Inflammatory macrophage treated with lipopolysaccharide for 1 hour (primary cell): ENCODE results near the gene ASPG.

Experiments
- DNase-seq, 2 donors: peaks; one replicate each; pipeline ENCODE4 v3.0.0-alpha.2; 2020 to 2022

ASPG gene

DNA sequence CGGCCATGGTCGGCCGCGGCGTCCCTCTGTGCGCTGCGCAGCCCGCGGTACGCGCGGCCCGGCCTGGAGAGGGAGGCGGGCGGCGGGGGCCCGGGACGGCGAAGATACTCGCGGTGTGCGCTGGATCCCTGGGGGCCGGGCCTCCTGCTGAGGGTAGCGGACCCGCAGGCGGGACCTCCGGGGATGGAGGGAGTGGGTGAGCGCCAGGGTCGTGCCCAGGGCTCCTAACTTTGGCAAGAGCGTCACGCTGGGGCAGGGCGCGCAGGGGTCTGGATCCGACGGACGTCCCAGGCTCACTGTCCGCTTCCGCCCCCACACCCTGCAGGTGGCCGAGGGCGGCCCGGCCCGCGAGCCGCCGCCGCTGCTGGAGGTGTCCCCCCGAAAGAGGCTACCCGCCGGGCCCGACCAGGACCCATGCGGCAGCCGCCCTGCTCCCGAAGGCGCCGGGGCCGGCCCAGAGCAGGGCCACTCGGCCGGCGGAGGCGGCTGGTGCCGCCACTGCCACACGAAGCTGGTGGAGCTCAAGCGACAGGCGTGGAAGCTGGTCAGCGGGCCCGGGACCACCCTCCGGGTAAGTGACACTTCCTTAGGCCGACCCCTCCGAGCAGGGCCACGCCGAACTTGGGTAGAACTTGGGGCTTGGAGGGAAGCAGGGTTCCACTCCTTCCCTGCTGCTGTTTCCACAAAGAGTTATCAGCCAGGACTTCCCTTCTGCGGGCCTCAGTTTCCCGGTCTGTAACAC is 53.4 kb downstream of the ASPG start:
- DNase-seq, result no peak

DNA sequence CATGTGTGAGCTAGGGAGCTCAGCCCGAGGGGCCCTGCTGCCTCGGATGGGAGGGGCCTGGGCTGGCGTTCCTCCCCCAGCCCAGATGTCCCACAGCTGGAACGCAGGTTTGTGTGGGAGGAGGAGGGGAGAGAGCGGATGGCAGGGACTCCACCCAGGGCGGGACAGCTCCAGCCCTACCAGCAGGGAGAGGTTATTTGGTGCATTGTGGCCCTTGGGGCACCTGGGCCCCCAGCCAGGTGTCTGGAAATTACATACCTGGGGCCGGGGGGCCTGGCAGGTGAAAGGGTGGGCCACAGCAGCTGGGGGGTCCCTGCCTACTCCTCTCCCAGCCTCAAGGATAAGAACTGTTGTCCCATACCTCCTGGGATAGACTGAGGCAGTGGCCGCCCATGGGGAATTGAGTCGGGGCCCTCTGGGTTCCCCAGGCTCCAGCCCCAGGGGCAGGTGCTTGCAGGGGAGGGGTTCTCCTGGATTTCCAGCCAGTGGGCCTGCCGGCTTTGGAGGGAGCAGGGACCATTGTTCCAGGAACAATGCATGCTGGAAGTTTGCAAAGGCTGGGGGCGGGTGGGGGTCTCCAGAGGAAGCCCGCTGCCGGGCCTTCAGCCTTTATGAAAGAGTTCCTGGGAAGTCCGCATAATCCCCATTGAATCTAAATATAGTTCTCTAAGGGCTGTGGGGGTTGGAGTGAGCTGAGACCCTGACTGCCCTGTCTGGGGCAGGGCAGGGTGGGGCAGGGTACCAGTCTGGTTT is 54.1 kb downstream of the ASPG start:
- DNase-seq, result no peak

GRCh38 chr14:104140213-104140462 is 54.6 kb downstream of the ASPG start:
- DNase-seq, result no peak

DNA sequence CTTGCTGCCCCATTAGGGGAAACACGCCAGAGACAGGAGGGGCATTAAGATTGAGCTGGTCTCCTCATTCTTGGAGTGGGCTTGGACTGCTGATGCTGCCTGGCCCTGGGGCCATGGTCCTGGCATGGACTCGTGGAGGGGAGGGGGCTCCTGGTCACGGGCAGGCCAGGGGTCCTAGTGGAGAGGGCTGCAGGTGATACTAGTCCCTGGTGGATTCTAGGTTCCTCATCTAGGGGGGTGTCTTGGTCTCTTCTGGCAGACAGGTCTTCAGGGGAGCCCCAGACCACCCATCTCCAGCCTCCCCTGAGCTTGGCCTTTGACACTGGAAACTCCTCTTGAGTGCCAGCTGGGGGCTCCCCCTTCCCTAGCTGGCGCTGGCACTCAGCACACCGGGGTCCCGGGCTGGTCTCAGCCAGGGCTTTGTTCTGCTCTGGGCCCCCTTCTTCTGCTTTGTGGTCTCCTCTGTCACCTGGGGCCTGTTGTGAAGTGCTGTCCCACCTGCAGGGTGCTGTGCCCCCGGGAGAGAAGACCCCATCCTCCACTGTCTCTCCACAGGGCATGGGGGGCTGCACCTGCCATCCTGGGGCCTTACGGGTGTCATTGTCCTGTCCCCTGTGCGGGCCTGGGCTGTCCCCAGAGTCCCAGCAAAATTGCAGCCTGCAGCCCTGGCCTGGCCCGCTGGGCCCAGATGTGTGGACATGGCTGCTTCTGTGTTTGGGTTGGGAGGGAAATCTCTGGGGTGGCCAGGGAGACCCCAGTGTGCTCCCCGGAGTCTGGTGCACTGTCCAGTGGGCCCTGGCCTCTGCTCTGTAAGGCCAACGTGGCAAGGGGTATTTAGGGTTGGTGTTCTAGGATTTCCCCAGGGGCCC is 55.2 kb downstream of the ASPG start:
- no peak for DNase-seq

GRCh38 chr14:104141621-104142091 is 56.2 kb downstream of the ASPG start:
- DNase-seq, result no peak

DNA sequence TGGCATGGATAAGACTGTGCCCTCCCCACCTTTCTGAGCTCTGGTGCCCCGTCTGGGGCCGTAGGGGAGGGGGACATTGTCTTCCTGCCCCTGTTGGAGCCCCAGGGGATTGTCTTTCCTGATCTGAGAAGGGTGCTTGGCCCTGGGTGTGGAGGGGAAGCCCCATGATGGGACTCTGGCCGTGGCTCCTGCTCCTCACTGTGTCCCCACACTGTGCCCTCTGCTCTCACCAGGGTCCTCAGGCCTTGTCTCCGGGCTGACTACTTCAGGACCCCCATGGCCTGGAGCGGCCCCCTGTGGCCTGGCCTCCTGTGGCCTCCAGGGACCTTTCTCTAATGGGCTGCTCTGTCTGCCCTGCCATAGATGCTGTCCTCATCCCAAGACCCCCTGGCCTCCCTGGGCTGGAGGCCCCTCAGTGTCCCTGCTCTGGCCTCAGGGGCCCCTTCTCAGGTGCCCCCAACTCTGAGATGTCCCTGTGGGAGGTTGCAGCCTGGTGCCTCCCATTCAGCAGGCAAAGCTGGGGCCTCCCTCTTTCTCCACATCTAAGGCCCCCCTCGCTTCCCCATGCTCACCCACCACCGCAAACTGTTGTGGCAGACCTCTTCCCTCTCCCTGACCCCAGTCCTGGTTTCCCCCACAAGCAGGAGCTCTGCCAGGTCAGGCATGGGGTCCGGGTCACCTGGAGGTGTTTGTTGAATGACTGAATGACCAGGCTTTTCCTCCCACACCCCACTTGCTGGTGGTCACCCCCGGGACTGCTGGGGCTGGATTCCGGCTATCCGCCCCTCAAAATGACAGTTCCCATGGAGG is 56.8 kb downstream of the ASPG start:
- no peak for DNase-seq

DNA sequence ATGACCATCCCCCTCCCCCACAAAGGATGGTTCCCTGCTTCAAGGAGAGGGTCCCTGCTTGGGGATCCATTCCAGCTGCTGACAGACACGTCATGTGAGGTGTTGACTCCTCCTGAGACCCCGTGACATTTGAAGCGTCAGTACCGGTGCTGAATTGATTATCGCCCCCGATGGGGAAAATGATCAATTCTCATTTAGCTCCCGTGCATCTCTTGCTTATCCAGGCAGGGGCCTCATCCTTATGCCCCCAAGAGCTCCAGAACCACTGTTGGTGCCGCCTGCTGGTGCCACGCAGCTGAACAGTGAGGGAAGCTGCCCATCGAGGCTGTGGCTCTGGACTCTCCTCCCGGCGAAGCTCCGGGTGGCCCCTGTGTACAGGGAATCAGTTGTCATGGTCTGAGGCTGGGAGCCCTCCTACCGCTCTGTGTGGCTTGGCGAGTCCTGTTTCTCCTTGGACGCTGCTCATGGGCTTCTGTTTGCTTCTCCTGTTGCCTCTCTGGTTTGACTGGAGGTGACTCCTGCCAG is 57.5 kb downstream of the ASPG start:
- DNase-seq, result no peak

DNA sequence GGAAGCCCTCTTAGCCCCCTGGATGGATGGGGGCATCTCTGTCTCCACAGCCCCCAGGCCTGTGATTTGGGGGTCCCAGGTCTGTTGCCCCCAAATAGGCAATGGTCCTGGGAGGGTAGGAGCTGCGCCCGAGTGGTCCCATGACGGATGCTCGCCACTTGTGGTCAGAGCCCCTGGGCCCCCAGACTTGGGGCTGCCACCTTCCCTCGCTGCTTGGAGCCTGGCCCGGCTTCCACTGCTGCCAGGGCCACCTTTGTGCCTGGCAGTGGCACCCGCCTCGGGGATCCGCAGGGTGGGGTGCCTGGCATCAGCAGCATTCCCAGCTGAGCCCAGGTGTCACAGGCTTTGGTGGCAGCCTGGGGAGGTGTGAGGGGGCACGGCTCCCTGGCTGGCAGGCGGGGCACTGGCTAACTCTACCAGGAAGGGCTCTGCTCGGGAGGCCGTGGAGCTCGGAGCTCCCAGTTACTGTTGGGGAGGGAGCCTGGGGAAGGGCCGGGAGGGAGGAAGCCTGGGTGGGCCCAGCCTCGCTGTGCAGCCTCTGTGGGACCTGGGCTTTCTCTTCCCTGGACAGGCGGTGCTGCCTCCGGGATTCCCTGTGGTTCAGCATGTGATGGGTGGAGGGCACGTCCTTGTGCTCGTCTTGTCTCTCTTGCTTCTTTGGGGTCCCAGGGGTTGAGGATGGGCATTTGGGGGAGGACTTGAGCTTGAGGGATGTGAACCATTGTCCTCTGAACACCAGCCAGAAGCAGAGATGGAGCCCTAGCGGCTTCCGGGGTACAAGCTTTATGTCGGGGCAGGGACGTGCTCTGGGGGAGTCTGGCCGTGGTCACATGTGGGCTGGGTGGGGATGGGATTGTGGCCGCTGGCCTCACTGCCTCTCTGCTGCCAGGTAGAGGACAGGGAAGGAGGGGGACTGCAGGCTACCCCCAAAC is 58.3 kb downstream of the ASPG start:
- no peak for DNase-seq

- no peak for DNase-seq
These were observed 58.9 kb downstream of the ASPG start for GRCh38 chr14:104144453-104144790.

DNA sequence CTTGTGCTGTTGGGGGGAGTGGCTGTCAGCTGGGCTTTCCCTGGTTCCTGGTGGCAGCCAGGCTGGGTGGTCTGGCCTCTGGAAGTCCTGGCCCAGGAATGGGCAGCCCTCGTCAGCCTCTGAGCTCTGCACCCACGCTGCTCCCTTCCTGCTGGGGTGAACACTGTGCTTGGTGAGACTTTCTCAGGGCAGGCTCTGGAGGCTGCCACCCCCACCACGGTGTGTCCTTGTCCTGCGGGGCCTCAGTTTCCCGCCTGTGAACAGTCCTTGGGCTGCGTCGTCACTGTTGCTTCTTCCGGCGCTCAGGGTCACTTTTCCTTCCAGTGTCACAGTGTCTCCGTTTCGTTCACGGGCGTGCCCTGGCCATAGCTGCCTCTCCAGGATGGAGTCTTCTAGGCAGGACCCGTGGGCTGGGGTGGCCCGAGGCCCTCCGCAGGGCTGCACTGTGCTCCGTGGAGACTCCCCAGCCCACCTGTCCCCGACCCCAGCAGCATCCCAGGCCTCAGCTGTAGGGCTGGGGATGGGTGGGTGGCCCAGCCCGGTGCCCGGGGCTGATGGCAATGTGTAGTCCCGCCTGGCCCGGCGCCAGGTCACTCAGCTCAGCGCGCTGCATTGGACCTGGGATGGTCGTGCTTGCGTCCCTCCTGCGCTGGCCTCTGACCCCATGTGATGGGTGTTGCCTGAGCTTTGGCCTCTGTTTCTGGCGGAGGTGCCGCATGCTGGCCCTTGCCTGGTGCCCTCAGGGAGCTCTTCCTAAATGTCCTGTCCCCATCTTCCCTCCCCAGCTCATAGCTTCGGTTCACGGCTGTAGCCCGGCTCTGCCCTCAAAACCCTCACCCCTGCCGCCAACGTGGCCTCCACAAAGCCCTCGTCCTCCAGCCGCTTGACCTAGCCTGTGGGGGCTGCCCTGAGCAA is 59.7 kb downstream of the ASPG start:
- no peak for DNase-seq

DNA sequence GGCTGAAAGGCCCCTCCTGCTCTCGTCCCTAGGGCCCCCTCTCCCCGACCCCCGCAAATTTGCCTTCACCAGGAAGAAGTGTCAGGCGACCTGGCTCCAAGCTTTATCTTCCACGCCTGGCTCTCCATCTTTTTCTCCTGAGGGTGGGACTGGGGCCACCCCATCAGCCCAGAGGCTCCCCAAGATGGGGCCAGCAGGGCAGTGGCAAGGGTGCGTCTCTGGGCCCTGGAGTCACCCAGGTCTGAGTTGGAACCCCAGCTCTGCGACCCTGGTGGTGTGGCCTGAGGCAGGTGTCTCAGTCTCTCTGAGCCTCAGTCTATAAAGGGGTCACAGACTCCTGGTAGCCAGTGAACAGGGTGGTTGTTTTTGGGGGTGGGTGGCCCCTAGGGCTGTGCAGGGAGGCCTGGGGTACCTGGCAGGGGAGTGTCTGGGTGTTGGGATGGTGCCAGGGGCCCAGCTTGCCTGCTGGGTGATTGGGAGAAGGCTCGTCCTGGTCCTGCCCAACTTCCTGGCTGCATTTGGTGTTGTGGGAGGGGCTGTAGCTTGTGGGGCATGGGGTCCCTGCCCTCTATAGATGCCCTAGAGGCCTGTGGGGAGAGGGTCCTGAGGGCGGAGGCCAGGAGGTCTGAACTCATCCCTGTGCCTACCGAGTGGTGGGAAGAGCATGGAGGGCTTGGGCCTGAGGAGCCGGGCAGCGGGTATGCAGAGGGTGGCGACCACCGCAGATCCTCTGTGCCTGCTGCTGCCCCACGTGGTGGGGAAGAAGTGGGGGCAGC is 60.5 kb downstream of the ASPG start:
- no peak for DNase-seq

- no peak for DNase-seq
These were observed 61.3 kb downstream of the ASPG start for GRCh38 chr14:104146651-104147345.

DNA sequence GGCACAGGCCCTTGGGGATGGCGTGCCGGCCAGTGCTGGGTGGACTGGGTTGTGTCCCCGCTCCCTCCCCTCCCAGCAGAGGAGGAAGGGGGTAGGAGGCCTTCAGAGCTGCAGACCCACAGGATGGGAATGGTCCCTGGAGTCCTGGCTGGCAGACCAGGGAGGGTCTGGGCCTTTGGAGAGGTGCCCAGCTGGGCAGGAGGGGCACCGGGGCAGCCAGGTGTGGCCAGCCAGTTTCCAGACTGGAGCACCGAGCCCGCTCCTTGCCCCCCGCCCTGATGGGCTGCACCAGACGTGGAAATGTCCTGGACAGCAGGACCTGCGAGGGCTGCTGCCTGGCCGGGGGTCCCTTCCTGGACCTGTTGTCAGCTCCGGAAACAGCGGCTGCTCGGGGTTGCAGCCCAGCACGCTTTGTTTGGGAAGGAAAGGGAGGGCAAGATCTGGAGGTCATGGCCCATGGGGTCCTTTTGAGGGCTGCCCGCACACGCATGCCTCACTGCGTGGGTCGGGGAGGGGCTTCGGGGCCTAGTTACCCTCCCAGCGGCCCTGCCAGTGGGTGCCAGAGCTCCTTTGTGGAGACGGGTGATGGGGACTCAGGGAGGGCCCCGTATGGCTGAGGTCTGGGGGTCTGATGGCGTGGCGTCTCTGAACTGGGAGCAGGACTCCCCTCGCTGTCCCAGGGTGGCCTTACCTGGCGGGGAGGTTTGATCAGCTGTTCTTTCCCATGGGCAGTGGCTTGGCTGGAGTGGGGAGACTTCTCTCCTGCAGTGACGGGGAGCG is 62.0 kb downstream of the ASPG start:
- no peak for DNase-seq

GRCh38 chr14:104148433-104149277 is 63.2 kb downstream of the ASPG start:
- DNase-seq, result no peak

- DNase-seq, result no peak
These were observed 63.7 kb downstream of the ASPG start for GRCh38 chr14:104149278-104149595.

- no peak for DNase-seq
These were observed 64.2 kb downstream of the ASPG start for GRCh38 chr14:104149617-104150135.
